ENCODE measurements around the gene CUX1. TPM values are rescaled to one million over a fixed set of nuclear protein-coding genes. Genes with fewer than 3 reads are reported as not detected.

The CUX1 gene
- total RNA-seq, 1 experiment from 2014 or later: 49.8 TPM

DNA sequence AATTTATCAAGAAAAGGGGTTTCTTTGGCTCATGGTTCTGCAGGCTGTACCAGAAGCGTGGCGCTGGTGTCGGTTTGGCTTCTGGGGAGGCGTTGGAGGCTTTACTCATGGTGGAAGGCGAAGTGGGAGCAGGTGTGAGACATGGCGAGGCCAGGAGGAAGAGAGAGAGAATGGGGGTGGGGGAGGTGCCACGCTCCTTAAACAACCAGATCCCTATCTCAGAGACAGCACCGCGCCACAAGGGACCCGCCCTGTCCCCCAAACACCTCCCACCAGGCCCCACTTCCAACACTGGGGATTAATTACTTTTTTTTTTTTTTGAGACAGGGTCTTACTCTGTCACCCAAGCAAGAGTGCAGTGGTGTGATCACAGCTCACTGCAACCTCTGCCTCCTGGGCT is 451.2 kb downstream of the CUX1 start:
- DNase-seq (ENCODE audit: low read depth in 1 of 2, low spot score in 2 of 2): no peak
- H3K4me1 ChIP-seq (replicated peaks): peaks cover 15% of the 10 kb centered on the region

DNA sequence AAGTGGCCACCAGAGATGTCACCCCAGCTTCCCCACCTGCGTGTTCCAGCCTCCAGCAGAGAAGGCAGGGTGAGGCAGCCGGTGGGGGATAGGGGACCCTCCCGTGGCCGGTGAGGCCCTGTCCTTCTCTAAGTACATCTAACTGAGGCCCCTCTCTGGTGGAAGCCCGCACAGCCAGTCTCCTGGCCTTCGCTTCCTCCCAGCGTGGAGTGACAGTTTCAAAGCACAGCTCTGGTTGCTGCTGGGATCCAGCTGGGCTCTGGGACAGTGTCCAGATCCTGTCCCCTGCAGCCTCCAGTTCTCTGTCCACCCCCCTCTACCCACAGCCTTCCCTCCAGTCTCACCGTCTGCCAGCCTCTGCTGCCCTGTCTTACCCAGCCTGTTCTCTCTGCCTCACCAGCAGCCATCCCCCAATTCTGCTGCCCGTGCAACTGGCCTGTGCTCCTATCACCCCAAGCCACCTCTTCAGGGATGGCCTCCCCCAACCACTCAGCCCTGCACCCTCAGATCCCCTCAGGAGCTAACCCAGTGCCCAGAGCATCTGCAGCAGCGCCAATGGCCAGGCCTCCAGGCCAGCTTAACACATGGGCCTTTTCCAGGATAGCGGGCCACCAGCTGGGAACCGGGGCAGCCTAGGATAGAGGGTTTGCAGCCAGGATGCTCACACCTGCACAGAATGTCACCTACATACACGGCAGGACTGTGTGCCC is 452.9 kb downstream of the CUX1 start:
- Histone ChIP-seq H3K27me3 (replicated peaks) (no peaks in the 10 kb centered on the region), H3K27ac (no peak overlapping the region), H3K4me3 (no peak overlapping the region), H3K4me1 (replicated peaks) (peaks cover 17% of the 10 kb centered on the region), H3K36me3 (no peaks in the 10 kb centered on the region), H3K9me3 (replicated peaks) (no peaks in the 10 kb centered on the region)
- DNase-seq (ENCODE audit: low read depth in 1 of 2, low spot score in 2 of 2): no peak

More for the DNA sequence above, 451.2 kb downstream of the CUX1 start:
- no peaks in the 10 kb centered on the region for H3K27me3 ChIP-seq (replicated peaks)
- no peak overlapping the region for H3K4me3 ChIP-seq
- no peak overlapping the region for H3K27ac ChIP-seq
- H3K36me3 ChIP-seq: no peaks in the 10 kb centered on the region
- no peaks in the 10 kb centered on the region for H3K9me3 ChIP-seq (replicated peaks)

DNA sequence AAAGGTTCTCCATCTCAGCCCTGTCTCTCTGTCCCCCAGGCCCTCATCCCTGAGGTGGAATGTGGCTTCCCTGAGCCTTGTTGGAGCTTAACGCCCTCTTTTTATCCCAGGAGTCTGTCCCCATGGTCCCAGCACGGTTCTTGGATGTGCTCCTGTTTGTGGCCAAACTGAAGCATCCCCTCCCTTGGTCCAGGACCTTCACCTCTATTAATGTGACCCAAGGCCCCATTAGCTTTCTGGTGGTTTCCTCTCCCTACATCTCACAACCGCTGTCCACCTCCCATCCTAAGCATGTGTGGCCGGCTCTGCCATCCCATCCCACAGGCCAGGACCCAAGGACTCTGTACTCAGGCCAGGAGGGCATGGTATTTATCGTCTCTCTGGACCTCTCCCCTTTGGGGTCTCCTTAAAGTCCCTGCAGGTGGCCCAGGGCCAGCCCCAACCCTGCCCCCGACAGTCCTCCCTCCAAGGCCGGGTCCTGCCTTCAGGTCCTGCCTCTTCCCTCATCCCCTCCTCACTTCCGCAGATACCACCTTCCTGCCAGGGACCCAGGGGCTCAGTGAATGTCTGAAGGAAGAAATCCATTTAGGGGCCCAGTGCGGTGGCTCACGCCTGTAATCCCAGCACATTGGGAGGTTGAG is 453.9 kb downstream of the CUX1 start:
- no peak for DNase-seq (ENCODE audit: low read depth in 1 of 2, low spot score in 2 of 2)
- Histone ChIP-seq H3K4me3 (no peak overlapping the region), H3K4me1 (replicated peaks) (peaks cover 17% of the 10 kb centered on the region), H3K27me3 (replicated peaks) (no peaks in the 10 kb centered on the region), H3K27ac (no peak overlapping the region), H3K36me3 (no peaks in the 10 kb centered on the region), H3K9me3 (replicated peaks) (no peaks in the 10 kb centered on the region)

DNA sequence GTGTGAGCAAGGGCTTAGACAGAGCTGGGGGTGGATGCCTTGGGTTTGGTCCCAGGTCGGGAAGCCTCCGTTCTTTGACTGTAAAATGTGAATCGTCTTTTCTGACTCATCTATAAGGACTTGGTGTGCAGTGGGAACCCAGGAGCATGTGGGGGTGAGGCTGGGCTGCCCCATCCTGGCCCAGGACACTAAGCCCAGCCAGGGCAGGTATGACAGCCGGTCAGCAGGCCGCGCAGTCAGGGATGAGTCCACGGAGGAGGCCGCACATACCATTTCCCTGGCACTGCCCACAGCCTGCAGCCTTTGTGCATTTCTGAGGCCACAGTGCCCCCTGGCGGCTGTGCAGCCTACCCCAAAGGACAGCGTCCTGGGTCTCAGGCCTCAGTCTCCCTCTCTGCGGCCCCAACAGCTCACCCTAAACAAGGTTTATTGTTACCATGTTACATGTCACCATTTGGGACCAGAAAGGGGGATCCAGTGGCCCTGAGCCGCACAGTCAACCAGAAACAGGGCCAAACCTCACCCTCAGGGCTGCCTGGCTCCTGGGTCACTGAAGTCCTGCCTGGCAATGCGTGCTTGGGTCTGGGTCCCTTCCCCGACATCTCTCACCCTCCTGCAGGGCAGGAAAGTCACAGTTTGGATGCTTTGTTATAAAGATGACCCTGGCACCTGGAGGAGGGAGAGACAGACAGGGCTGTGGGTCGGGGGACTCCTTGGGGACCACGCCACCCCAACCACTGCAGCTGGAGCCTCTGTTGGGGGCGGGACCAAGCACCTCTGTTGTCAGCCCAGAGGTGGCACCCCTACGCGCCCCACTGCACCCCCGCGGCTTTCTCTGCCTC is 454.9 kb downstream of the CUX1 start:
- Histone ChIP-seq H3K36me3 (no peaks in the 10 kb centered on the region), H3K4me1 (replicated peaks) (peaks cover 17% of the 10 kb centered on the region), H3K4me3 (no peak overlapping the region), H3K27ac (no peak overlapping the region), H3K27me3 (replicated peaks) (no peaks in the 10 kb centered on the region), H3K9me3 (replicated peaks) (no peaks in the 10 kb centered on the region)
- DNase-seq (ENCODE audit: low read depth in 1 of 2, low spot score in 2 of 2): peak; percentile 65 to 85

DNA sequence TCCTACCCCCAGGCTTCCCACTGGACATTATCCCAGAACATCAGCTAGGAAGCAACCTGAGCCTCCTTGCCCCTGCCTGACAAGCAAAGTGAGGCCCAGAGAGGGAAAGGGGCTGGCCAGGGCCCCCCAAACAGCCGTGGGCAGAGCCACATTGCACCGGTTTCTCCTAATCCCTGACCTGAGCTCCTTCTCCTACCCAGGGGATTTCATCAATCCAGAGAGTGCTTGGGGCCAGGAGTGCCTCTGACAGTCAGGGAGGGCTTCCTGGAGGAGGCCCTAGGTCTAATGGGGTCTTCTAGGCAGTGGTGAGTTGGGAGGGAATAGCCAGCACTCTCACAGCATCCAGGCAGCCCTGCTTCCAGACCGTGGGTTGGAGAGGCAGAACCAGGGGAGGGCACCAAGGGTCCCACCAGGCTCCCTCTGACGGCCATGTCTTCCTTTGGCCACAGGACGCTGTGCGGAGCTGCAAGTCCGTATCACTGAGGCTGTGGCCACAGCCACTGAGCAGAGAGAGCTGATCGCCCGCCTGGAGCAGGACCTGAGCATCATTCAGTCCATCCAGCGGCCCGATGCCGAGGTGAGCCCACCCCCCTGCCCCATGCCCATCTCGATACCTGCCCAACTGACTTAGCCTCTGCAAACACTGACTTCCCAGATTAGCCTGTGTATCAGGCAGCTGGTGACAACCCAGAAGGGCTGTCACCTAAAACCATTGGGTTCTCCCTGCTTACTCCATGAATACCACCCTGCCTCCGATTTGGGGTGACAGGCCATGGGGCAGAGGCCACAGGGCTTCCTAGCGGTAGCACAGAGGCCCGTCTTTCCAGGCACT is 455.7 kb downstream of the CUX1 start:
- Histone ChIP-seq H3K27me3 (replicated peaks) (no peaks in the 10 kb centered on the region), H3K36me3 (no peaks in the 10 kb centered on the region), H3K27ac (no peak overlapping the region), H3K4me3 (no peak overlapping the region), H3K9me3 (replicated peaks) (no peaks in the 10 kb centered on the region), H3K4me1 (replicated peaks) (peaks cover 17% of the 10 kb centered on the region)
- DNase-seq (ENCODE audit: low read depth in 1 of 2, low spot score in 2 of 2): no peak

DNA sequence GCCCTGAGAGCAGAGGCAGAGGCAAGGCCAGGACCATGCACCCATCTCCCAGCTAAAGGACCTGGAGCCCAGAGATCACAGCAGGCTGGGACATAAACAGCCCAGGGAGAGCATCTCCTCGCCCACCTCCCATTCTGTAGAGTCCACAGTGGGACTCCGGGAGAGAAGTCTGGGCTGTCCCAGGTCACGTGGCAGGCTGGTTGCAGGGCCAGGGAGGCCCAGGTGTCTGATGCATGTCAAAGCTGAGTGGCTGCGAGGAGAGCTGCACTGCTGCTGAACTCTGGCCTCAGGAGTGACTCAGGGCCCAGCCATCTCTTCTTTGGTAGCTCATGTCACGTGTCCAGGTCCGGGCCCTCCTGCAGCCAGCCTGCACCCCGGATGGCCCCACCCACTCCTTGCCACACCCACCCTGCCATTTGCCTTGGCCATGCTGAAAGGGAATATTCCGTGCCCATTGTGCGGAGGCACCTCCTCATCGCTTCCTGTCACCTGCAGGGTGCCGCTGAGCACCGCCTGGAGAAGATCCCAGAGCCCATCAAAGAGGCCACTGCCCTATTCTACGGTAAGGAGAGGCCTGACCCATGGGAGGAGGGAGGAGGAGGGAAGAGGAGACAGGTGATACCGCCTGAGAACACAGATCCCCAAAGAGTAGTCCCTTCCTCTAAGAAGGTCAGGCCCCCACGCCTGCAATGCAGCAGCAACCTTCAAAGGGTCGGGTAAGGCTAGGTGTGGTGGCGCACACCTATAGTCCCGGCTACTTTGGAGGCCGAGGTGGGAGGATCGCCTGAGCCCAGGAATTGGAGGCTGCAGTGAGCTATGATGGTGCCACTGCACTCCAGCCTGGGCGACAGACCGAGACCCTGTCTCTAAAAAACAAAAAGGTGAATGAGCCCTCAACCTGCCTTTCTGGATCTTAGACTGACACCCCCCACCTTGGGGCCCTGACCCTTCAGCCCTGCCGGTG is 456.6 kb downstream of the CUX1 start:
- Histone ChIP-seq H3K9me3 (replicated peaks) (no peaks in the 10 kb centered on the region), H3K4me3 (no peak overlapping the region), H3K36me3 (no peaks in the 10 kb centered on the region), H3K4me1 (replicated peaks) (peaks cover 17% of the 10 kb centered on the region), H3K27ac (no peak overlapping the region), H3K27me3 (replicated peaks) (no peaks in the 10 kb centered on the region)
- peak; percentile 28 to 86 for DNase-seq (ENCODE audit: low read depth in 1 of 2, low spot score in 2 of 2)

DNA sequence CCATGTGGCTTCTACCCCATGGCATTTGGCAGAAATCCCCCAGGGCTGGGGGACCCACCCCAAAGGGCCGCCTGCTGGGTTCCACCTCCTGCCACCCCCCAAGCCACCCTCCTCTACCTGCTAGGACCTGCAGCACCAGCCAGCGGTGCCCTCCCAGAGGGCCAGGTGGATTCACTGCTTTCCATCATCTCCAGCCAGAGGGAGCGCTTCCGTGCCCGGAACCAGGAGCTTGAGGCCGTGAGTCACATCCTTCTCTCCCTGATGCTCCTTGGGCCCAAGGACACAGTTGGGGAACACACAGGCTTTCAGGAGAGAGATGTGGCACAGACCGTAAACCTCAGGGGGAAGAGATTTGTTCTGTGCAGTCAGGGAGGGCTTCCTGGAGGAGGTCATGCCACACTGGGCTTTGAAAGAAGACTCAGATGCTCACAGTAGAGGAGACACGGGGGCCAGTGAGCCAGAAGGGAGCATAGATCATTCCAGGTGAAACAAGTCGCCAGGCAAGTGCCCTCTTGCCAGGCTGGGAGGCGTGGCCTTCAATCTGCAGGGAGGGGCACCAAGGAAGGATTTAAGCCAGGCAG is 457.8 kb downstream of the CUX1 start:
- no peaks in the 10 kb centered on the region for H3K9me3 ChIP-seq (replicated peaks)
- H3K36me3 ChIP-seq: no peaks in the 10 kb centered on the region
- peaks cover 27% of the 10 kb centered on the region for H3K4me1 ChIP-seq (replicated peaks)
- no peak overlapping the region for H3K4me3 ChIP-seq
- no peak for DNase-seq (ENCODE audit: low read depth in 1 of 2, low spot score in 2 of 2)
- H3K27ac ChIP-seq: no peak overlapping the region
- H3K27me3 ChIP-seq (replicated peaks): no peaks in the 10 kb centered on the region

DNA sequence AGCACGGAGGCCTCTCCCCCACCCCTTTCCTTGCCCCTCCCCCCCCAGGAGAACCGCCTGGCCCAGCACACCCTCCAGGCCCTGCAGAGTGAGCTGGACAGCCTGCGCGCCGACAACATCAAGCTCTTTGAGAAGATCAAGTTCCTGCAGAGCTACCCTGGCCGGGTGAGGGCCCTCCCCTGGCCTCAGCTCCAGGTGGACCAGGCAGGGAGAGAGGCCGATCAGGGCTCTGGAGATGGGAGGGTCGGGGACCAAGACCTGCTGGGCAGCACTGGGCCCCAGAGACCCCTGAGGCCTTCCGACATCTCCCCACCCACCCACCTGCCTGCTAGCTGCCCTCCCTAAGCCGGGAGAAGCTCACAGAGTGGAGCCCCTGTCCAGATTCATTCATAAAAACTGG is 460.5 kb downstream of the CUX1 start:
- Histone ChIP-seq H3K27me3 (replicated peaks) (no peaks in the 10 kb centered on the region), H3K4me1 (replicated peaks) (peaks cover 20% of the 10 kb centered on the region), H3K9me3 (replicated peaks) (no peaks in the 10 kb centered on the region), H3K4me3 (no peak overlapping the region), H3K27ac (no peak overlapping the region), H3K36me3 (no peaks in the 10 kb centered on the region)
- DNase-seq (ENCODE audit: low read depth in 1 of 2, low spot score in 2 of 2): no peak

DNA sequence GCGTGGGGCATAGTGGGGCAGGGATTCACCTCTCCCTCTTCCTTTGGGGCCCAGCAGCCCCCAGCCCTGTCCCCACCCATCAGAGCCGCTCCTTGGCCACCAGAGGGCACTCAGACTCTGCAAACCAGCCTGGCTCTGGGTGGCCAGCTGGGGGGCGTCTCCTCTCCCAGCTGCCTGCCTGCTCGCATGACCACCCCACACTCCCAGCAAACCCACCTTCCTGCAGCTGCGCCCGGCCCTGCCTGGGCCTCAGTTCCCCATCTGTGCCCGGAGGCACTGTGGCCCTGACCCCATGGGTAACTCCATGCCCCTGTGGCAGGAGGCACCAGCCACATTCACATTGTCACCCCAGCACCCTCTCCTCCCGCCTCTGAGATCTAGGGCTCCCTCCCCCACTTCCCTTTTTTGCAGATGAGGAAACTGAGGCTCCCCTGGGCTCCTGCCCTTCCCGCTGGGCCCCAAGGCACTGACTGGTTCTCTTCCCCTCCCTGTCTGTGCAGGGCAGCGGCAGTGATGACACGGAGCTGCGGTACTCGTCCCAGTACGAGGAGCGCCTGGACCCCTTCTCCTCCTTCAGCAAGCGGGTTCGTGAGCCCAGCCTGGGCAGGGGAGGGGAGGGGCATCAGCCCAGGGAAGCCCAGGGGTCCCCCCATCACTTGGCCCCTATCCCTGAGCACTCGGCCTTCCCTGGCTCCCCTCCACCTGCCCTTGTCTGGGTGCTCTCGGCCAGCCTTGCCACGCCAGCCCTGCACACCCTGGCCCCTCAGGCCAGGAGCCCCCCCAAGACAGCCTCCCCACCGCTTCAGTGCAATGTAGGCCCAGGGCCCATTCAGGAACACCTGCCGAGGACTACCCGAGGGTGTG is 462.3 kb downstream of the CUX1 start:
- H3K4me3 ChIP-seq: no peak overlapping the region
- peaks cover 13% of the 10 kb centered on the region for H3K4me1 ChIP-seq (replicated peaks)
- no peak overlapping the region for H3K27ac ChIP-seq
- no peaks in the 10 kb centered on the region for H3K9me3 ChIP-seq (replicated peaks)
- no peaks in the 10 kb centered on the region; the same call in 1 of the 2 replicates for H3K36me3 ChIP-seq
- peak; percentile 72 to 78 for DNase-seq (ENCODE audit: low read depth in 1 of 2, low spot score in 2 of 2)
- no peaks in the 10 kb centered on the region for H3K27me3 ChIP-seq (replicated peaks)

DNA sequence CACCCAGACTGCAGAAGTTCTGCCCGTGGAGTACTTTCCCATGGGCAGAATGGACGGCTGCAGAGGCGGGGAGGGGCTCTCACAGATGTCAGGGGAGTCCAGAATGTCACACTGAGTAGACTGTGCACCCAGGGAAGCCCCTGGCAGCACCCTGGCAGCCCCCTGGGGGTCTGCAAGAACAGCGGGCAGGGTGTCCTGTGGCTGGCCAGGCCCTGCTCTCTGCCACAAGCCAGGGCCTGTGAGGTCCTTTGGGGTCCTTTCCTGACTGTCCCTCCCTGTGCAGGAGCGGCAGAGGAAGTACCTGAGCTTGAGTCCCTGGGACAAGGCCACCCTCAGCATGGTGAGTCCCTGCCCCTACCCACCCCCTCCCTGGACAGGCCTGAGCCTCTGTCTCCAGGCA is 463.1 kb downstream of the CUX1 start:
- Histone ChIP-seq H3K36me3 (no peaks in the 10 kb centered on the region; the same call in 1 of the 2 replicates), H3K27me3 (replicated peaks) (no peaks in the 10 kb centered on the region), H3K27ac (no peak overlapping the region), H3K4me1 (replicated peaks) (peaks cover 20% of the 10 kb centered on the region), H3K4me3 (no peak overlapping the region), H3K9me3 (replicated peaks) (no peaks in the 10 kb centered on the region)
- no peak for DNase-seq (ENCODE audit: low read depth in 1 of 2, low spot score in 2 of 2)

DNA sequence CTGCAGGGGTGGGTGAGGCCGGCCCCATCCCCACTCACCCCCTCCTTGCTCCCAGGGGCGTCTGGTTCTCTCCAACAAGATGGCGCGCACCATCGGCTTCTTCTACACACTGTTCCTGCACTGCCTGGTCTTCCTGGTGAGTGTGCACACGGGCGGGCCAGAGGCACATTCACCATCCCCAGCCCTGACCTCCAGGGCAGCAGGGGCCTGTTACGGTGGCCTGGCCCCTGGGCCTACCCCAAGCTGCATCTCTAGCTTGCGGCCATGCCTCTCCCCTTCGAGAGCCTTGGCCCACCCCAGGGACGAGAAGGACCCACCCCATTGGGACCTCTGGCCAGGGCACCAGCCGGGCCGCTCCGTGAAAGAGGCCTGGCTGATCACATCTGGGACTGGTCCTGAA is 464.4 kb downstream of the CUX1 start:
- H3K4me3 ChIP-seq: no peak overlapping the region
- H3K36me3 ChIP-seq: peaks cover 3% of the 10 kb centered on the region
- H3K27ac ChIP-seq: no peak overlapping the region
- H3K27me3 ChIP-seq (replicated peaks): no peaks in the 10 kb centered on the region
- no peak for DNase-seq (ENCODE audit: low read depth in 1 of 2, low spot score in 2 of 2)
- H3K4me1 ChIP-seq (replicated peaks): peaks cover 30% of the 10 kb centered on the region
- peaks cover 3% of the 10 kb centered on the region; the same call in 1 of the 2 replicates for H3K9me3 ChIP-seq (replicated peaks)

Measured in SJSA1 (cell line).